Anterior cingulate cortex (tissue), 58 donors: ENCODE measurements around the gene HTRA2.
"Not testable (repeated sequence)": the region's sequence is repeated elsewhere in the genome, so short reads cannot be mapped to it uniquely, and the experiment has no call there.

ENCODE experiments used
- DNase-seq, 58 donors: peaks; one replicate each; lab custom pipeline; 2025; lab: John Stamatoyannopoulos, UW

HTRA2 gene

DNA sequence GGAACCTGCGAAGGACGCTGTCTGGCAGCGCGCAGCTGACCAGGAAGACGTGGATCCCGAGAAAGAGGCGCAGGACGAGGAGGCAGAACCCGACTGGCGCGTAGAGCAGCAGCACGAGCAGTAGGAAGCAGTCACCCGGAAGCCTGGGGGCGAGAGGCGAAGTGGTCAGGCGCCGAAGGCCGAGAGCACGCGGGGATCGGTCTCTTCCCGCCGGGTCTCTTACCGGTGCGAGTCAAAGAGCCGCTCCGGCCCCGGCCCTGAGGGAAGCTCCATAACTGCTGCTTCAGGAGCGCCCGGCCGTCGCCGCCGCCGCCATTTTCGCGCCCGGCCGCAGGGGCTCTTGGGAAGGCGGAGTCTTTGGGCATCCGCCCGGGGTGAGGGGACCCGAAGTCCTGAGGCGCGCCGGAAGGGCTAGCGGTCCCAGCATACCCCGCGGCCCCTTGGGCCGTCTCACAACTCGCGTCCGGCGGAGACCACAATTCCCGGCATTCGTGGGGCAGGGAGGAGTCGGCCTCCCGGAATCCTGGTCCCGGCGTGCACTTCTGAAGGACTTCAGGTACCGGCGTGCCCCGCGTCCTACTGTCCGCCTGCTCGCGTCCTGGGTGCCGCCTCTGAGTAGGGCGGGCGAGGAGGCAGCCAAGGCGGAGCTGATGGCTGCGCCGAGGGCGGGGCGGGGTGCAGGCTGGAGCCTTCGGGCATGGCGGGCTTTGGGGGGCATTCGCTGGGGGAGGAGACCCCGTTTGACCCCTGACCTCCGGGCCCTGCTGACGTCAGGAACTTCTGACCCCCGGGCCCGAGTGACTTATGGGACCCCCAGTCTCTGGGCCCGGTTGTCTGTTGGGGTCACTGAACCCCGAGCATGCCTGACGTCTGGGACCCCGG, at the start of gene HTRA2, which contains the start of gene AUP1:
TSS of gene HTRA2 (plus strand) at position 577 of the 882 bp plus-strand sequence. CDS start at position 651, 74 bp downstream.
TSS of gene AUP1 (minus strand) at position 350 of the 882 bp plus-strand sequence. CDS start at position 273, 77 bp downstream.
- peak; percentile 85 to 99 (median 98) for DNase-seq

DNA sequence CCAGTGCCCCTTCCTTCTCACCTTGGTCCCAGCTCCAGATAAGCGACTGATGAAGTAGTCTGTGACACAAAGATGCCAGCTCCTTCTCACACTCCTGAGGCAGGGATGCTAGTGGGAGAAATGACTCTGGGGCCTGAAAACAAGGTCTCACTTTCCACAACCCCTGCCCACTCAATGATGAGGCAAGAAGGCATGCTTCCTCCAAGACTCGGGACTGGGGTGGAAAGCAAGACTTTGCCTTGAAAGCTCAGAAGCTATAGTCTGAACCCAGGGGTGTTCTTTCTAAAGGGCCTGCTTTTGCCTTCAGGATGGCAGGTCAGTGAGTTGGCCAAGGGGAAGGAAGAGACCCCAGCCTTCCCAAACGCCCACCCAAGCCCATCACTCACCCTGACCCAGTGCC, 48.3 kb upstream of the HTRA2 start:
- DNase-seq, result no peak

DNA sequence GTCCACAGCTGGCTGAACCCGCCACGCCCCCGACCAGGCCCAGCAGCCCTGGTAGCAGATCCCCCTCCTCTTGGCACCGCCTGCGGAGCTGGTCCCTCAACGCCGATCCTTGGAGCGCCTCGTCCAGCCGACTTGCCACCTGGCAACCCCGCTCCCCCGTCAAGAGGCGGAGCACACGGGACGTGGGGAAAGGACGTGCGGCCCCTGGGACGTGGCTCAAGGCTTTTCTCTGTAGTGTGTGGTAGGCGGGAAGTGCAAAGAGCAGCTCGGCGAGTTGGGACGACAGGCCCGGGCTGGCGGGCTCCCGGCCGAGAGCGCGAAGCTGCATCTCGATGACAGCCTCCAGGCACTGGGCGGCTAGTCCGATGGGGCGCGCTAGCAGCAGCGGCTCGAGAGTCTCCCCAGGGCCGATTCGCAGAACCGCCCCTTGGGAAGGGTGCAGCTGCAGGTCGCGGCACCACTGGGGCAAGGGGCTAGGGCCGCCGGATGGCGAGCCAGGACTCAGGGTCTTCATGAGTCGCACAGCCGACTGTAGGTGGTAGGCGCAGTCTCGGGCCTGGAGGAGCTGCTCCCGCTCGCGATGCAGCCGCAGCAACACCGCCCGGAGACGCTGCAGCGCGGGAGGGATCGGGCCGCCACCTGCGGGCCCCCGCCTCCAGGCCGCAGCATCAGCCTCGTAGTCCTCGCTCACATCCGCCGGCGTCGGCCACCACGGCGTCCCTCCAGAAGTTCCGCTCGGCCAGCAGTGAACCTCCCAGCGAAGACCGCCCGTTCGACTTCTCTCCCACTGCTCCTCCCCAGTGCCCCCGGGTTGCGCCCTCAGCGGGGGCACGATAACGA, 47.6 kb upstream of the HTRA2 start:
- DNase-seq, result peak in 15 of 58 donors; percentile 51 to 84 (median 71)

DNA sequence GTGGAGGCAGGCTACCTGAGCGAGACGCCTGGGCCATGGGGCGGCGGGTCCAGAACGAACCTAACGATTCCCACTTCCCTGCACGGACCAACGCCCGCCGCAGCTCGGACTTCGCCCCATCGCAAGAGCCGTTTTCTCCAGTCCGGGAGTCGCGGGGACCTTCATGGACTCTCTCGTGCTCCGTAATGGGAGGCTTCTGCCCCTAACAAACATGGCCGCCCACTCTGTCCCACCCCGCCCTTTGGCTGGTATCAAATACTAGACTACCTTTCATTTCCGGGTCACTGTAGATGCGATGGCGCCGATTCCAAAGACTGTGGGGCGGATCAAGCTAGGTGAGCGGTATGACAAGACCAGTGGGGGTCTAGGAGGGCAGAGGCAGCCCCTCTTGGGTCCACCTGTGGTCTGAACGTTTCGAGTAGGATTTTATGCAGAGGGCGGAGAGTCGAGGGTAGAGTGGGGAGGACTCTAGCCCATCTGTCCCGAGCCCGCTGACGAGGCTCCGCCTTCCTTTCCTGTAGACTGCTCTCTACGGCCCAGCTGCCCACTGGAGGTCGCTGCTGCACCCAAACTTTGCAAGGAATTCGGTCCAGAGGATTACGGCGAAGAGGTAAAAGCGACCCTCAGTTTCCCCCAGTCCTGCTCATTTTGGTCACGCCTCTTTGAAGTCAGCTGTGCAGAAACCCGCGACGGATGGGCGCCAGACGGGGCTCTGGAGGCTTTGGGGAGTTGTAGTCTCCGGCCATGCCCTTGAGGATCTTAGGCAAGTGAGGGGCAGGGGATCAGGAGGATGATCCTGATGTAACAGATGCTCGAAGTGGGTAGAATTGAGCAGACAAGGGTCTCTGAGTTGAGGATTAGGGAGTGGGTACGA, 46.7 kb upstream of the HTRA2 start, which contains the start of the genes CCDC142 and TTC31:
TSS of gene CCDC142 (minus strand) at position 198 of the 874 bp plus-strand sequence. CDS start at position 37, 161 bp downstream.
TSS of gene TTC31 (plus strand) at position 281 of the 874 bp plus-strand sequence. CDS start at position 296, 15 bp downstream.
- peak; percentile 85 to 100 (median 95) for DNase-seq

DNA sequence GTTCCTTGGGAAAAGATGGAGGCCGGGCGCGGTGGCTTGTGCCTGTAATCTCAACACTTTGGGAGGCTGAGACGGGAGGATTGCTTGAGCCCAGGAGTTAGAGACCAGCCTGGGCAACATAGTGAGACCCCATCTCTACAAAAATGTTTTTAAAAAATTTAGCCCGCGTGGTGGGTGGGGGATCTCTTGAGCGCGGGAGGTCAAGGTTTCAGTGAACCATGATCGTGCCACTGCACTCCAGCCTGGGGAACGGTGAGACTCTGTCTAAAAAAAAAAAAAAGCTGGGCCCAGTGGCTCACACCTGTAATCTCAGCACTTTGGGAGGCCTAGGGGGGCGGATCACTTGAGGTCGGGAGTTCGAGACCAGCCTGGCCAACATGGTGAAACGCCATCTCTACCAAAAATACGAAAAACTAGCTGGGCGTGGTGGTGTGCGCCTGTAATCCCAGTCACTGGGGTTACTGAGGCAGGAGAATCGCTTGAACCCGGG, 46.0 kb upstream of the HTRA2 start:
- not testable (repeated sequence) for DNase-seq

DNA sequence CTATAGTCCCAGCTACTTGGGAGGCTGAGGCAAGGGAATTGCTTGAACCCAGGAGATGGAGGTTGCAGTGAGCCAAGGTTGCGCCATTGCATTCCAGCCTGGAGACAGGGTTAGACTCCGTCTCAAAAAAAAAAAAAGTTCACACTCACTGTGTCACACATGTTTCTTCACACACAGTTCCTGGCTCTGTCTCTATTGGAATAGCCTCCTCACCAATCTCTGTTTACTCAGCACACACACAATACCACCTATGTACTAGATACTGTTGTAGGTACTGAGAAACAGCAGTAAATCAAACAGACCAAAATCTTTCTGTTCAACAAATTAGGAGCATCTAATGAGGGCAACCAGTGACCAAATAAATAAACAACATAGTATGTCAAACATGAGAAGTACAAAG, 43.6 kb upstream of the HTRA2 start:
- DNase-seq, result no peak

DNA sequence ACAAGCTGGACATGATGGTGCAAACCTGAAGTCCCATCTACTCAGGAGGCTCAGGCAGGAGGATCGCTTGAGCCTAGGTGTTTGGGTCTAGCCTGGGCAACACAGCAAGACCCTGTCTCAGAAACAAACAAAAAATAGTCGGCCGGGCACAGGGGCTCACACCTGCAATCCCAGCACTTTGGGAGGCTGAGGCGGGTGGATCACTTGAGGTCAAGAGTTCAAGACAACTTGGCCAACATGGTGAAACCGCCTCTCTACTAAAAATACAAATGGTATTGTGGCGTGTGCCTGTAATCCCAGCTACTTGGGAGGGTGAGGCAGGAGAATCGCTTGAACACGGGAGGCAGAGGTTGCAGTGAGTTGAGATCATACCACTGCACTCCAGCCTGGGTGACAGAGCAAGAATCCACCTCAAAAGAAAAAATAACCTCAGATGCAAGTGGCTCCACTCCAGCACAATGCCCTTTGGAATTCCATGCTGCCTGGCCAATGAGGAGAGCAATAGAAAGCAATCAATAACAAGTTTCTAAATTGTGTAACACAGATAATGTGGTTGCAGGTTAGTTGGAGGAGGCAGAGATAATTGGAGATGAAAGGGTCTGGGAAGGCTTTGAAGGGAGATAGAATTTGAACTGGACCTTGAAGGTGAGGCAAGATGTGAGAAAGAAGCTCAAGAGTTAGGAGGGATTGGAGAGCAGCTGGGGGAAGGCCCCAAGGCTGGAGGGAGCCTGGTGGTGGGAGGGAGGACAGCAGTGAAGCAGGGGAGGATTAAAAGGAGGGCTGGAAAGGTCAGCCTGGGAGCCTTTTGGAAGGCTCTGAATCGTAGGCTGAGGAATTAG, 40.9 kb upstream of the HTRA2 start:
- DNase-seq, result no peak

DNA sequence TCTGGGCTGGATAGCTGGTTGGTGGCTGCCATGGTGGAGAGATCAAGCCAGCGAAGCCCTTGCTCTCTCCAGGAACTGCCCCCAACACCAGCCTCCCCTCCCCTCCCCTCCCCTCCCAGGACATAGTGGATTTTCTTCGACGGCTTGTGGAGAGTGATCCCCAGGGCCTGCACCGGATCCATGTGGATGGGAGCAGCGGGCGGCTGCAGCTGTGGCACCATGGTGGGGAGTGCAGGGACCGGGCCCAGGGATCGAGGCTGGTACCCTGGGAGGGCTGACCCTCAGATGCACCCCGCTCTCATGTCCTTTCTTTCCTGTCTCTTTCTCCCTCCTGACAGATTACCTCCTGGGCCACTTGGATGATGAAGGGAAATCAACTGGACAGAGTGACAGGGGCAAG, 39.8 kb upstream of the HTRA2 start:
- no peak for DNase-seq

DNA sequence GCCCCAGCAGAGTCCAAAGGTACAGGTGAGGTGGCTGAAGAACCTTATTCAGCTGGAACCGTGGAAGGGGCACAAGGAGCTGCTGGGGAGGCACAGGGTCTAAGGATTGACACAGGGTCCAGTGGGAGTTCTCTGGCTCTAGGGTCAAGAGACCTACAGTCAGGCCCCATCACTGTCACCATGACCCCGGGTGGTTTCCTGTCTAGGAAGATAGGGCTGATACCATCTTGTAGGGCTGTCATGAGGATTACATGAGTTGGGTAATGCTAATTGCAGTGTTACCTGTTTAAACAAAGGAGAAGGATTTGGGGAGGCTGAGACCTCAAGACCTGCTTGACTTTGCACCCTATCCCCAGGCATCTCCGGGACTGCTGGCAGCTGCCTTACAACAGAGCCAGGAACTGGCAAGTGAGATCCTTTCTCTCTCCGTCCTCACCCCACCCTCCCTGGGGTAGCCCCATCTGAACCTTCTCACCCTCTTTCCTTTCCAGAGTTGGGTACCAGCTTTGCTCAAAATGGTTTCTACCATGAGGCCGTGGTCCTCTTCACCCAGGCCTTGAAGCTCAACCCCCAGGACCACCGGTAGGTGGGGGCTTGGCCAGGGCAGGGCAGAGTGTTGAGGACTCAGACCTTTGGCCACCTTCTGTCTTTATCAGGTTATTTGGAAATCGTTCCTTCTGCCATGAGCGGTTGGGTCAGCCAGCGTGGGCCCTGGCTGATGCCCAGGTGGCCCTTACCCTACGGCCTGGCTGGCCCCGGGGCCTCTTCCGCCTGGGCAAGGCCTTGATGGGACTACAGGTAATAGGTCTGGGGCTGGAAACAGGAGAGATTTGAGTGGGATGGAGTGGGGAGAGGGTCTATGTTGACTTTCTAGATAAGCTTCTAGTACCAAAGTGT, 37.8 kb upstream of the HTRA2 start:
- DNase-seq, result no peak

DNA sequence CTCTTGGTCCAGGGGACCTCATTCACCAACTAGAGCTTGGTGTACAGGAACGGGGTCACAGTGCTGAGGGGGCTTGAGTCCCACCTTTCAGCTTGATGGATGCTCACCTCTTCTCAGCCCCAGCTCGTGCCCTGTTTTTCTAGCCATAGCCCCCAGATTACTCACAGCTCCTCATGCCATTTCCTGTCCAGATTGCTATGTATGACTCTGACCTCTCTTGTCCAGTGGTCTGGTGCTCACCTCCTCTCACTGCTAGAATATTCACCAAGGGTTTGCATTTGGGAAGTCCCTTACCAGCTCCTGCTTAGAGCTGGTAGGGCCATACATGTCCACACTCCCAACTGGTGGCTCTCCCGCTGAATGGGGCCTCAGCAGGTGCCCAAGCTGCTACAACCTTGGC, 36.2 kb upstream of the HTRA2 start:
- no peak for DNase-seq

DNA sequence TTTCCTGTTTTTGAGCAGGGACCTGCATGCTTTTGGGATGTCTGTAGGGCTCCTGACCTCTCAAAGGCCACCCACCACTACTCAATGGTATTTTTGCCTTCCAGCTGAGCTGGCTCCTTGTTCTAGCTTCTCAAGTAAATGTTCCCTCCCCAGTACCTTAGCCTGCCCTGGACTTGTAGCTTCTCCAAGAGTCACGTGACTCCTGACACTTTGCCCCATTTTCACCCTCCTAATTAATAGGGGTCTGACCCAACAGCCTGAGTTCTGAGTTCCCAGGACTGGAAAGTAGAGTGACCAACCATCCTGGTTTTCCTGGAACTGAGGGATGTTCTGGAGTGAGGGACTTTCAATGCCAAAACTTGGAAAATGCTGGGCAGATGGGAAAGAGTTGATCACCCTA, 34.3 kb upstream of the HTRA2 start:
- no peak for DNase-seq

DNA sequence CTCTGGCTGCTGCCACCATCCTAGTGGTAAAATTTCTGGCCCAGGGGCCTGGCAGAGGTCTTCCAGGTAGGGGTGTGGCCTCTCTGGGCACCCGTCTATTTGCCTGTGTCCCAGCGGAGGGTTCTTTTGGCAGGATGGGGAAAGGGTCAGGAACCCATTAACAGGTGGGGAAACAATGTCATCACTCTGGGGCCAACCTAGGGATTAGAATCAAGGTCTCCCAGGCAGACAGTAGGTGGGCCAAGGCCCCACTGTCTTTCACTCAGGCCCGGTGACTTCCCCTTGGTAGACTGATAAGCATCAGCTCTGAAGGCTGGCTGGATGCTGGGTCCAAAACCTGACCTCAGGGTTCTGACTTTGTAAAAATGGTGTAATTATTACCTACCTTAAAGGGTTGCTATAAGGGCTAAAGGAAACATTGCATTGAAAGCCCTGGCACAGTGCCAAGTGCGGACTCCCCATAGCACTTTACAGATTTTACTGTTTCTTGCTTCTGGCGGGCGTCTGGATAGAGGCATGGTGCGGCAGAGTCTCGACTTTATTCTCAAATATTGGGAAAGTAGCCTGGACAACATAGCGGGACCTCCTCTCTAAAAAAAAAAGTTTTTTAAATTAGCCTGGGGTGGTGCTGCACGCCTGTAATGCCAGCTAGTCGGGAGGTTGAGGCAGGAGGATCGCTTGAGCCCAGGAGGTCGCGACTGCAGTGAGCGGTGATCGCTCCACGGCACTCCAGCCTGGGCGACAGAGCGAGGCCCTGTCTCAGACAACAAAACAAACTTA, 32.5 kb upstream of the HTRA2 start:
- DNase-seq, result no peak

DNA sequence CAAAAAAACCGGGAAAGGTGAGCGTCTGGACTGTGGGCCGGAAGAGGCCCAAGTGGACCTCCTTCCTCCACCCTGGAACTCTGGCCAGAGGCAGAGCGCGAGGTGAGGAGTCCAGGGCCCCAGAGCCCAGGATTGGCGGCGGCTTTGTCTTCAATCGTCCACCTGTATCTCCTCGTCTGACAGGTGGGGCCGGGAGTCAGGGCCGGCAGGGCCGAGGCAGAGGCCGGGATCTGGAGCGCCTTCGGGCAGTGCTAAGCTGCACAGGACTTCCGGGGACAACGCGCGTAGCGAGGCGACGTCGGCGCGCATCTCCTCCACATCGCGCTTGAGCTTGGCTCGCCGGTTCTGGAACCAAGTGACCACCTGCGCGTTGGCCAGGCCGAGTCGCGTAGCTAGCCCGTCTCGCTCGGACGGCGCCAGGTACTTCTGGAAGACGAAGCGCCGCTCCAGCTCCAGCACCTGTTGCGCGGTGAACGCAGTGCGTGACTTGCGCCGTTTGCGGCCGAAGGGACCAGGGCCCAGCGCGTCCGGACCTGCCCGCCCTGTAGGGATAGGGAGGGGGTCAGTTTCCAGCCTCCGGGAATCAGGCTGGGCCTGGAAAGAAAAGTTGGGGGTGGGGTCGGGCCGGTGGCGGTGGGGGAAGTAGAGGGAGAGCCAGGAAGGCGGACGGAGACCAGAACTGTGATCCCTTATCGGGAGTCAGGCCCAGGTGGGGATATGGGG, 31.8 kb upstream of the HTRA2 start:
- DNase-seq, result no peak

DNA sequence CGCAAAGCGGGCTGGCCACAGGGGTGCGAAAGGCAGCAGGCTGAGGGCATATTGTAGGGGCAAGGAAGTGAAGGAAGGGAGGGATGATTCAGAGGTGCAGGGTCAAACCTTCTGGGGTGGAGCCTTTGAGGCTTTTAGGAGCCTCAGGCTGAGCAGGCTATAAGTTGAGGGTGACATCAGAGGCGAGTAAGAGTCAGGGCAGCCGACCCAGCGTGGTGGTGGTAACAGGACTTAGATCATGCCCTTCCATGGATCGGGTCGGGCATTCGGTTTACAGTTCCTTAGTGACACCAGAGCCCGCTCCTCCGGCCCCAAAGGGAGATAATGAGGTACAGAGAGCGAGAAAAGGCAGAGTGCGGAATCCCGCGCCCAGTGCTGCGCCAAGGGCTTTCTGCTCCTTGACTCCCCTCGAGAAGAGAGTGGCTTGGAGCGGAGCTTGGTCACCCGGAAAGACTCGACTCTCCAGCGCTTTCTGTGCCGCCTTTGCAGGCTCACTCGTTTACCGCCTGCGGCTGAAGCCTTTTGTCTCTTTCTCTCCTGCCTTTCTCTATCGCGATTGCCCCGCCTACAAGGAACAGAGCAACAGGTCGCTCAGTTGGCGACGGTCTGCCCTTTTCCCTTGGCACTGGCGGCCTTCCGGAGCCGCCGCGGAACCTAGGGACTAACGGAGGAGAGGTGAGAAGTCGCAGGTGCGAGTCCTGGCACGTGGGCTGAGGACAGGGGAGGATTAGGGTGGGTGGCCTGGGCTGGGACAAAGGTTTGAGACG, 31.1 kb upstream of the HTRA2 start:
- no peak for DNase-seq

DNA sequence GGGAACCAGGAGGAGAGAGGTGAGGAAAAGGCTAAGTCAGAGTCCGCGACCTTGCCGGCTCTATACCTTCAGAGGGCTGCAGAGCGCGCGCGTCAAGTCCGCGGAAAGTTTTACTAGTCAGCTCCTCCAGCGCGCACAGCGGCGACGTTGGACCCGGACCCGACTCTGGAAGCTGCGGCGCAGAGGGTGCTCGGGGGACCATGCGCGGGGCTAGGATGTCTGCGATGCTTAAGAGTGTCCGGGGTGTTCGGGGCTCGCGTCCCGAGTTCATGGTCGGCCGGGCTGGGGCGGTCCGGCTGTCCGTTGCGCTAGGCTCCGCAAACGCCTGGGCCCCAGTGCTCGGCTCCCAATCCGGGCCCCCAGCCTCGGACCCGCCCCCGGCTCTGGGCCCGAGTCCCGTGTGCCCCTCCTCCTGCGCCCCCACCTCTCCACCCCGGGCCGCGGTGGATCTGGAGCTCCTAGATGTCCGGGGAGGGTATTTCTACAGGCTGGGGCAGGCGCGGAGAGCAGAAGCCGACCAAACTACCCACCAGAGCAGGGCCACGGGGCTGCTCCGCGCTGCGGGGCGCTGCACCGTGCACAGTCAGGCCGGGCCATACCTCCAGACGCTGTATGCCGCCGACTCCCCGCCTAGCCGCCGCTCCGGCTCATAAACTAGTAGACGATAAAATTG, 30.3 kb upstream of the HTRA2 start, which contains the start of gene LBX2:
TSS of gene LBX2 (minus strand) at position 337 of the 673 bp plus-strand sequence. CDS start at position 271, 66 bp downstream.
- no peak for DNase-seq
